HUDEP-2 (cell line): ENCODE data around the gene TRIM37.
"Not testable (repeated sequence)": the region's sequence is repeated elsewhere in the genome, so short reads cannot be mapped to it uniquely, and the experiment has no call there.

Source experiments
- DNase-seq, 76 experiments: peaks; one replicate each; lab custom pipeline; 2025; ENCODE audit not compliant: unreplicated experiment in 76 of 76; lab: John Stamatoyannopoulos, UW

TRIM37 gene

DNA sequence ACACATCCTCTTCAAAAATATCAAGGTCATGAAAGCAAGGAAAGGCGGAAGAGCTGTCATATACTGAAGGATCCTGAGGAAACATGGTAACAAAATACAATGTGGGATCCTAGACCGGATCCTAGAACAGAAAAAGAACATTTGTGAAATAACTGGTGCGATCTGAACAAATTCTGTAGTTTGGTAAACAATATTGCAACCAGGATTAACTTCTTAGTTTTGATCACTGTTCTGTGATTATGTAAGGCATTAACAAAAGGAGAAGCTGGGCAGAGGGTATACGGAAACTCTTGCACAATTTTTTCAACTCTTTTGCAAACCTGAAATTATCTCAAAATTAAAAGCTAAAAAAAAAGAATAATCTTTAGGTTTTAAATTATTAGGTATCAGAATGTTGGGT, 109.7 kb downstream of the TRIM37 start:
- no peak for DNase-seq

DNA sequence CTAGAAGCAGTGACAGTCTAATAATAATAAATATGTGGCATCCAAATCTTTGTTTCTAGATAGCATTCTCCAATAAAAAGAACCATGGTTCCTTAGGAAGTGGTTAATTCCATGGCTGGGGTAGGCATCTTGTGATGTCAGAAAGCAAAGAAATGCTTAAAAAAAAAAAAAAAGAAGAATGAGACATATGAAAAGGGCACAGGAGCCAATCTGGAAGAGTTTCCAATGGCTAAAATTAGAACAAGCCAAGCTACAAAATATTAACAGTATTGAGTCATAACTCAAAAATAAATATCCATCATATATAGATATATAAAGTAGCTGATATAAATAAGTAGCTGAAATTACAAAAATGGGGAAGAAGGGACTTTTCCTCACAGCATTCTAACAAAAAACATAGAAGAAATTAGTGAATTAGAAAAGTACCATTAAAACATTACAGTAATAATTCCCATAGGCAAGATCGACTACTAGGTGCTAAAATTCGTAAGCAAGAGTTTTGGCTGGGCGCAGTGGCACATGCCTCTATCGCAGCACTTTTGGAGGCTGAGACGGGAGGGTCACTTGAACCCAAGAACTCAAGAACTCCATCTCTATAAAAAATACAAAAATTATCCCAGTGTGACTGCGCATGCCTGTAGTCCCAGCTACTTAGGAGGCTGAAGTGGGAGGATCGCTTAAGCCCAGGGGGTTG, 111.3 kb downstream of the TRIM37 start:
- no peak for DNase-seq

DNA sequence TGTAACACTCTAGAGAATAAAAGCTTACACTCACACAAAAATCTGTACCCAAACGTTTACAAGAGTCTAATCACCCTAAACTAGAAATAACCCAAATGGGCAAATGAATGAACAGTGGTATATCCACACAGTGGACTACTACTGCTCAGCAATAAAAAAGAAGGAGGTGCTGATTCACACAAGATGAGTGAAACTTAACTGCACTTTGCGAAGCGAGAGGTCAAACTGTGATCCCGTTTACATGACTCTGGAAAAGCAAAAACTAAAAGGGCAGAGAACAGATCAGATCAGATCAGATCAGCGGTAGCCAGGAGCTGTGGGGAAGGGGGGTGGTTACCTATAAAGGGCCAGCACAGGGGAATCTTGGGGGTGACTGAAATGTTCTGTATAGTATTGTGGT, 113.4 kb downstream of the TRIM37 start:
- no peak for DNase-seq

DNA sequence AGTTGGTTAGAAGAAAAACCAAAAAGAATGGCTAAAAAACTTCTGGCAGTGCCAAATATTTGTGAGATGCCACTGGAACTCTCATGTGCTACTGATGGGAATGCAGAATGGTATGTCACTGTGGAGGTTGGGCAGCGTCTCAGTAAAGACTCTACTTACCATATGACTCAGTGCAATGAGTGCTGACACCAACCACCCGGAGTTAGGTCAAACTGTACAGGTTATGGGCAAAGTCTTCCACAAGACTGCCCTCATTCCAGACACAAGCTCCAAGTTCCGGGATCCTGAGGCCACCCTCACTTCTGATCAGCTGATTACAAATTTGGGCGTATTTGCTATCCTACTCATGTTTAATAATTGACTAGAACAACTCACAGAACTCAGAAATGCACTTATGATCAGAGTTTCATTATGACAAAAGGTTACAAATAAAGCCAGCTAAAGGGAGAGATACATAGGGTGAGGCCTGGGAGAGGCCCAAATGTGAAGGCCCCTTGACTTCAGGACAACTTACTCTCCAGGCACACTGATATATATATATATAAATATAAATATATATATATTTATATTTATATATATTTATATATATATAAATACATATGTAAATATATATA, 114.9 kb downstream of the TRIM37 start:
- no peak for DNase-seq

DNA sequence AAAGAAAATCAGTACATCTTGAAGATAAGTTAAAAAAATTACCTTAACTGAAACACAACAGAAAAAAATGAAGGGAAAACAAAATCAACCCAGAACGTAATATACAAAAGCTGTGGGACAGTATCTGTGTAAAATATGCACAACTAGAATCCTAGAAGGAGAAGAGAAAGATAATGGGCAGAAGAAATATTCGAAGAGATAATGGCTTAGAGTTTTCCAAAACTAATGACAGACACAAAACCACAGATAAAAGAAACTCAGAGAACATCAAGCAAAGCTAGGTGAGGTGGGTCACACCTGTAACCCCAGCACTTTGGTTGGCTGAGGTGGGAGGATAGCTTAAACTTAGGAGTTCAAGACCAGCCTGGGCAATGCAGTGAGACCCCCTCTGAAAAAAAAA, 117.1 kb downstream of the TRIM37 start:
- no peak for DNase-seq

DNA sequence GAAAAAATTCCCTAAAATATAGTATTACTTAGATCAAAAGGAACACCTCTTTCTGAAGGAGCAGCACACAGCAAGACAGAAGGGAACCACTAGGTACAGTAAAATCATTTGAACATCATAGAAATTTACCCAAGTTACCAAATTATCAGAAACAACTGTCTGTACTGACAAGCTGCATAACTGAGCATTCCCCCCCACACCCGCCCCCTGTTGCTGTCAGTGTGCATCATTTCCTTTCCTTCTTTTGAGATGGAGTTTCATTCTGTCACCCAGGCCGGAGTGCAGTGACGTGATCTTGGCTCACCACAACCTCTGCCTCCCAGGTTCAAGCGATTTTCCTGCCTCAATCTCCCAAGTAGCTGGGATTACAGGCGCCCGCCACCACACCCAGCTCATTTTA, 120.7 kb downstream of the TRIM37 start:
- no peak for DNase-seq

DNA sequence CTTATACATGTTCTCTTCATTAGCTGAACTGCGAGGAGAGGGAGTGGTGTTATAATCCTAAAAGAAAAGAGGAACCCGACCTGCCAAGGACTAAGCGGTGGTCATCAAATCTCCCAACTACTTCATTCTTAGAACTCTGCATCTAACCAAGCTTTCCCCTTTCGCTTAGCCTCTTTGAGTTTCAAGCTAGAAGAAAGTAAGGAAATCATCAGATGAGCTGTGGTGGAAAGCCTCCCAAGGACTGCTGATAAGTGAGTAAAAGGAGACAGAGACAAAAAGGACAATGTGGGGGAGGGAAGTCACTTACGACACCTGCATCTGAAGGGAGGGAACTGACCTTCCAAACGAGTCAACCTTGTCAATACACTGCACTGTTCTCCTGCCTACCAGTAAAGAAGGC, 121.3 kb downstream of the TRIM37 start:
- DNase-seq: no peak

DNA sequence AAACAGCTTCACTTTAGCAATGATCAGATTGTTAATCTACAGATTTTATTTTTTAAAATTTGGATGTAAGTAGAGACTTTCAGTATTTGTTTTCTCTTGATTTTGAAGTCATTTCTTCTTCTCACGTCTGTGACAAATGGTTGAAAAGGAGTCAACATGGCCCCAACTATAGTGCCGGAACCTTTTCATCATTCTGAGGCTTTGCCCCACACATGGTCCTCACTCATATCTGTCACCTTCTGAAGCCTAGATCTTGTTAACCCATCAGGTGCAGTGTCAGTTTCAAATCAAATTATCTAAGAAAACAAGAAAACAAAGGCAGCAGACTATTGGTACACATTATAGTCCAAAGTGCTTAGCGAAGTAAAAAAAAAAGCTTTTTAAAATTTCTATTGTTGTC, 124.1 kb downstream of the TRIM37 start:
- DNase-seq: no peak

DNA sequence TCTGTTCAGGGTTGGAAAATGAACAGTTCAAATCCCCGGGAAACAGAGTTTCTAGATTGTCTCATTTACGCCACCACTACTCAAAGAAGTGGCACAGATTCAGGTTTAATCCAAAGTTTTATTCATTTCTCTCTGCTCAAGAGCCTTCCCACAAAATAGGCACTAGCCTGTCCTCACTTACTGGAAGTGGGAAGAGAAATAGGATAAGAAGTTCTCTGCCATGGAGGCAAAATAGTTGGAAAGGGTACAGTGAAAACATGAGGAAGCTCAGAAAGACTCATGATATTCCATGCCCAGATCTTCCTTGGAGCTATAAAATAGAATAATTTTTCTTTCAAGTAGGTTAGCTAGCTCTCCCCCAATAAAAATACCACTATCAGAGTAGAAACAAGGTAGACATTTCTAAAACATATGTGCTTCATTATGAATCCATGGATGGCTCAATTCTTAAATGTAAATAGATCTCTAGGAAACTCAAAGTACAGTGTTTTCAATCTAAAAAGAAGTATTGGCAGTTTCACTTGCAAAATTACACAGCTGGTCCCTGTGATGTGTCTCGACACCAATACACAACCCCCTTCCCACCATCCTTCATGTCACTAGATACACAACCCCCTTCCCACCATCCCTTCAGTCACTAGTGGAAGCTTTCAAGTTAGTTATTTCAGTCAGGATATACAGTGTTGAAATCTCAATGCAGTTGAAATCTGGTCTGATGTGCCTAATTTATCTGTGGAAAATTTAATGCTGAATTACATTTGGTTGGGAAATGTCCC, 125.8 kb downstream of the TRIM37 start:
- DNase-seq: no peak

DNA sequence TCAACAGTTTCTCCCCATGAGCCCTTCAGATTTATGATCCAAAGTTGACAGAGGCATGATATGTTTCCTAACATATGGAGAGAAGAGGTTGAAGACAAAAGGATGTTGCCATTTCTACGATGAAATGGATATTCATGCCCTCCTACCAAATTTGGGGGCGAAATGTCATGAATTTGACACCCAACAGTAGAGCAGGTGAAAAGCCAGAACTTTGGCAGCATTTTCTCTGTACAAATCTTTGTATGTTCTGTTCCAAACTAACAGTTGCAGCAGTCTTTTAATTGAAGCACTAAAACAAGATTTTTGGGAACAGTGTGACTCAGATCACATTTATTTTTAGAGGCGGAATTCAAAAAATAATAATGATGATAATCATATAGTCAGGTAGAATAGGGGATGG, 130.1 kb downstream of the TRIM37 start:
- DNase-seq: no peak

DNA sequence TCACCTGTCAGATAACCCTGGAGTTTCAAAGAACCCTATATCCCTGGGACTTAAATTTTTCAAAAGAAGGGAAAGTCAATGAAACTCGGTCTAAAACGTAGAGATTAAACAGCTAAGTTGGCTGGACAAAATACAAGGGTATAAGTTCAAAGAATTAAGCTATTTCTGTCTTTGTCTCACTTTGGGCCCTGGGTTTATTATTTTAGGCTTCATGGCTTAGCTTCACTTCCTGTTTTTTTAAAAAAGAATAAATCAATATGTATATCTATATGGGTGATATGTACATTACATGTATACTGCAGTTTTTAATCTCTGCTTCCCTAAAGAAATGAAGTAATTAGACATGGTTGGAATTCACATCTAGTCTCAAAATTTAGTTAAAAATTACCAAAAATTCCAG, 132.3 kb downstream of the TRIM37 start:
- DNase-seq: no peak

DNA sequence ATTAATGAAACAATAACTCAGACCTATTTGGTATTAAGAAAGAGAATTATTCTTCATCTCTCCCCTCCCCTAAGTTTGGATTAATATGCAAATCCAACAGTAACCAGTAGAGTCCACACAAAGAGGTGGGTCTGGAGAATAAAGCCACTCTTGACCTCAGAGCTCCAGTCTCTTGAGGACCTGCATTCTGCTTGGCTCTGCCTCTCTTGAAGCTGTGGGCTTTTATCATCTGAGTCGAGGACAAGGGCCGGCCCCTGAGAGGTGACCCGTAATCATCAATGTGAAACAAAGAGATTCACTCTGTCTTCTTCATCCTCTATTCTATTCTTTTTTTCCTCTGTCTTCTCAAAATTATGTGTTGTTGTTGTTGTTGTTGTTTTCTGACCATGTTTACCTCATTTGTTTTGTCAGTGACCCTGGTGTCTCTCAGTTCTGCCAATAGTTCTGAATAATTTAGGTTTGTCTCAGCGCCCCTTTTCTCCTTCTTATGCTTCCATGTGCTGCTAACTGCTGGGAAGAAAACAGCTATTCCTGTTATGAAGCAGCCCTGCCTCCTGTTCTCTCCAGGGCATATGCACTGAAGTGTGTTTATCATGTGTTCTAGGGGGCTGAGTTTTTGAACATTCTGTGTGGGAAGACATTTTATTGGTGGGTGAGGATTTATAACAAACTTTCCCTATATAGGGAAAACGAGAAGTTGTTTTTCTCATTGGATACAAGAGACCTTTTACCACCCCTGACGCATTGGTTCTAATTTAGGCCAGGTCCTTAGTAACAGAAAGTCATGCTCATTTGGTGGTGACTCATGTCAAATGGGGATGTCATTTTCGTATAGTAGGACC, 135.8 kb downstream of the TRIM37 start:
- DNase-seq: no peak

DNA sequence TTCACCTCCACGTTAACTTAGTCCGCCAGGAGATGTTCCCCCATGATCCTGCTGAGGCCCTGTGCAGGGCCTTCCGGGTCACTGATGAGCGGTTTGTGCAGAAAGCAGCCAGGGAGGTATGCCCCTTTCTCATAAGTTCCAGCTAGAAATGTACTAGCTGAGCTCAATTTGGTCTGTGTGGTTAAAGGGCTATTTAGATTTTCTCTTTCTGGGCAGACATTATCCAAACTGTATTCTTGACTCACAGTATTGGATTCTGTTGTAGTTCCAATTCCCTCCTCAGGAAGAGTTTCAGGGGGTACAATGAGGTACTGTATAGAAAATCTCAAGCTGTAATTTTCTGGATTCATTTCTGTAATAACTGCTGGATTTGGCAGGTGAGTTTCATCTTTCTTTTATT, 137.1 kb downstream of the TRIM37 start:
- no peak for DNase-seq

DNA sequence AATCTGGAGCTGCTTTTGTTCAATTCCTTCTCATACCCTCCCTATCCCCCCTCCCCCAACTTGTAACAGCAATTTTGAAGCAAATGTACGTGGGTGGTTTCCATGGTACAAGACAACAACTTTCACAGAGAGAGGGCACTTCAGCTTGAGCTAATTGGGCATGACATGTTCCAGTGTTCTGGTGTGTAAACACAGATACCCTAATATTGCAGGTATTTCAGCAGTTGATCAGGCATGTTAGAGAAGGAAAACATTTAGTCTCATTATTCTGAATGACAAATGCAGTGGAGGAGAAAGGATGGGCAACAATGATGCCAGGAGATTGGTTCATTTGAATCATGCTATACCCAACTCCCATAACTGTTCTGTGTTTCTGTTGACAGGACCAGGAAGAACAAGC, 137.5 kb downstream of the TRIM37 start:
- DNase-seq: no peak

DNA sequence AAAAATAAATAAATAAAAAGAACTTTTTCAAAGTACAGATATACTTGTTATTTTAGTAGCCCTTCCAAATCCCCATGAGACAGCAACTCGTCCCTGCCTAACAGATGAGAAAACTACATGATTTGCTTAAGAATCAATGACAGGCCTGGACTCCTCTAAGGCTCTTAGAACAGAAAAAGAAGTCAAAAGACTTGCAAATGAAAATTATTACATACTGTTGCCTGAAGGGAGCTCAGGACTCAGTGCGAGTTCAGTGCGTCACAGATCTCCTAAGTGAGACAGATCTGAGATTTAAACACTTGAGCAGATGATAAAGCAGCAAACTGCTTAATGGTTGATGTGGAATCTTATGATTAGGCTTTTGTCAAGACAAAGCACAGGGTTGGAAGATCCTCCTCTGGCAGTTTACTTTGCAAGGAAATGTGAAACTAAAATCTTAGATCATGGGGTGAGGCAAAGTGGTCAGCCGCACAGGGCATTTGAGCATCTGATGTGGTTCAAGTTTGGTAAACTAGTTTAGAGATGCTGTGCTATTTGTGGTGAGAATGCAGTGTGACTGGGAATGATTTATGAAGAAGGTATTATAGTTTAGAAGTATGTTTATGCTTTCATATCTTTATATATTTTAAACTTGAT, 138.1 kb downstream of the TRIM37 start:
- no peak for DNase-seq

DNA sequence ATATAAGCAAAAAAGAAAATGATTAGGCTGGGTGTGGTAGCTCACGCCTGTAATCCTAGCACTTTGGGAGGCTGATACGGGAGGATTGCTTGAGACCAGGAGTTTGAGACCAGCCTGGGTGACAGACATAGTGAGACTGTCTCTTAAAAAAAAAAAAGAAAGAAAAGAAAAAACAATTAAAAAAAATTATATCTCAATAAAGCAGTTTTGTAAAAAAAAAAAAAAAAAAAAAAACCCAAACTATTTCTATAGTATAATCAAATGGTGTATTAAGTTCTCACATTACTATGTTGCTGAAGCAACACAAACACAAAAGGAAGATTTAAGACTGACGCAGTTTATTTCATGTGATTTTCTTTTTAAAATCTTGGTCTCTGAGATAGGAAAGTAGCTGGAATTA, 140.5 kb downstream of the TRIM37 start:
- no peak for DNase-seq

DNA sequence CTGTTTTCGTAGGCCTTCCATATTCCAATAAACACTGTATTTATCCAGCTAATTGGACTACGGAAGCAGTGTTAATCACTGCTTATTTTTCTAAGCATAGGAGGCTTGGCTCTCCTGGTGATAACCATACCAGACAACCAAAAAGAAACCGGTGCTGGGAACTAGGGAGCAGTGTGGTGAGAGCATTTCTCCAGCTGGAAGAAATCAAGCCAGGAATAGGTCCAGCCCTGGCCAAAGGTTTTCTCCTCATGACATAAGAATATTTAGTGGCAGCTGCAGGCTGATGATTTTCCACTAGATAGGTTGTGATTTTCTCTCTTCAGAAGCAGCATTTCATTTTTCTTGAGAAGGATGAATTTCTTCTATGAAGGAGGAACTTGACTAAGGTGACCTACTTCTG, 141.5 kb downstream of the TRIM37 start:
- DNase-seq: no peak

DNA sequence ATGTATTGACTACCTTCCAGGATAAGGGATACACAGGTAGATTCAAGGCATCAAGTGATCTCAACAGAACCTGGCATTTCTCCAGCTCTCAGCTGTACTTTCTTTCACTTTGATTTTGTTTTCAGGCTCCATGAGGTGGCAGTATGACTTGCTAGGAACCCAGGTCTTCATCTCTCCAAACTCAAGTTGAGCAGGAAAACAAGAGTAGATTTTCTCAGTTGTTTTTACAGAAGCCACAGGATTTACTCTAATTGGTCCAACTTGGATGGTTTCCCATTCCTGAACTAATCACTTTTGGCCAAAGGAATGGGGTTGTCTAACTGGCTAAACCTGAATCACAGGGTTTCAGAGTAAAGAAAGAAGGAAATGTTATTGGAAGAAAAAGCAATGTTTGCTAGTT, 146.6 kb downstream of the TRIM37 start:
- DNase-seq: peak in 14 of 76 experiments; percentile 3 to 34 (median 13)

DNA sequence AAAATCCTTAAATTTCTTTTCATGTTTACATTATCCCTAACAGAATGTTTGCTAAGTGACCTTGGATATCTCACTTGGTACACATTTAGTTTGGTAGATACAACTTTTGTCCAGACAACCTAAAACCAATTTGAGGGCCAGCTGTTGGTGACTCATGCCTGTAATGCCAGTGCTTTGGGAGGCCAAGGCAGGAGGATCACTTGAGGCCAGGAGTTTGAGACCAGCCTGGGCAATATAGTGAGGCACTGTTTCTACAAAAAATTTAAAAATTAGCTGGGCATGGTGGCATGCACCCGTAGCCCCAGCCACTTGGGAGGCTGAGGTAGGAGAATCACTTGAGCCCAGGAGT, 149.0 kb downstream of the TRIM37 start:
- DNase-seq: not testable (repeated sequence)

DNA sequence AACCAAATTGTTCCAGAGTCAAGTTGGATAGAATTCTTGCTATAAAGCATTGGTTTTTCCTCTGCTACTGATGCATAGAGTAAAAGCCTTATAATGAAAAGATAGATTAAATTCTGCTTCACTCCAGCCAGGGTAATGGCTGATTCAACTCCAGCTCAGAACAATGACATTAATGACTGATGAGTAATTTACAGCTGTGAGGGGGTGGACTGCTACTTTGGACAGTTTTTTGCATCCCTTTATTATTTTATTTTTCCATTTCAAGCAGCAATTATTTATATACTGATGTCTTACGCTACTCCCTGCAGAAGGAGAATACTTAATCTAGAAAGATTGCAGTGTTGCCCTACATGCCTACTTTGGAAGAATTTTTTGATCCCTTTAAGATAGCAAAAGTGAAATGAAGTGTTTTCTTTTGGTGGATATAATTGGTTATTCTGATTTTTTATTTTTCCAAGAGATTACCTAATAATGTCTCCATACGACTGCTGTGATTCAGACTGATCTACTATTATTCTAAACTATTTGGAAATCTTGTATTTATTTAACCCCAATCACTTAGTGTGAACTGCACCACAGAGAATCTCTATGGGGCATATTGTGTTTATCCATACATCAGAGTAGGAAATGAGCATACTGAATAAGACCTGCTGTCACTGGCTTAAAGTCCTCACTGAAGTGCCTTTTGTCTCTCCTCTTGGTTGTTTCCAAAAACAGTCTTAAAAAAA, 149.5 kb downstream of the TRIM37 start:
- no peak for DNase-seq
